Stimulated activated CD4-positive, alpha-beta T cell treated with anti-CD3 and anti-CD28 coated beads, Interleukin-2, amount 100 ng/mL, for 4 hours (primary cell): ENCODE measurements around the gene CREBL2.
A peak's percentile ranks its signal among the peaks of the same experiment; 100 is the strongest.
"Not testable (repeated sequence)": the region's sequence is repeated elsewhere in the genome, so short reads cannot be mapped to it uniquely, and the experiment has no call there.

Source experiments
- DNase-seq: peaks from one replicate; pipeline ENCODE4 v3.0.0-alpha.2; 2020; ENCODE audit warnings: low read depth

The CREBL2 gene

DNA sequence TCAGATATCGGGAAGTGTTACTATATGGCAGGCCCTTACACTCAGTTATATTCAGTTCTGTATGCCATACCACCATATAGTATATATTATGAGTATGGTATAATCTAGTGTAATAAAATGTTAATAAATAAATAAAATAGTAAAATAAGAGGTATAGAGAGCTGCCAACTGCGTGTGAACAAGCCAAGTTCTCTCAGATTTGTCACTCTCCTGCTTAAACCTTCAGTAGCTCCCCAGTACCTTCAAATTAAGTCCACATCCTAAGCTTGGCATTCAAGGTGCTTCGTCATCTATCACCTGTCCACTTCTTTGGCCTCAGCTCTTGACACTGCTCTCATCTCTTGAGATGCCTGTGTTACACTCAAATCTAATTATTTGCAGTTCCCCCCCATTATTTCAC is 12.8 kb upstream of the CREBL2 start:
- no peak for DNase-seq

DNA sequence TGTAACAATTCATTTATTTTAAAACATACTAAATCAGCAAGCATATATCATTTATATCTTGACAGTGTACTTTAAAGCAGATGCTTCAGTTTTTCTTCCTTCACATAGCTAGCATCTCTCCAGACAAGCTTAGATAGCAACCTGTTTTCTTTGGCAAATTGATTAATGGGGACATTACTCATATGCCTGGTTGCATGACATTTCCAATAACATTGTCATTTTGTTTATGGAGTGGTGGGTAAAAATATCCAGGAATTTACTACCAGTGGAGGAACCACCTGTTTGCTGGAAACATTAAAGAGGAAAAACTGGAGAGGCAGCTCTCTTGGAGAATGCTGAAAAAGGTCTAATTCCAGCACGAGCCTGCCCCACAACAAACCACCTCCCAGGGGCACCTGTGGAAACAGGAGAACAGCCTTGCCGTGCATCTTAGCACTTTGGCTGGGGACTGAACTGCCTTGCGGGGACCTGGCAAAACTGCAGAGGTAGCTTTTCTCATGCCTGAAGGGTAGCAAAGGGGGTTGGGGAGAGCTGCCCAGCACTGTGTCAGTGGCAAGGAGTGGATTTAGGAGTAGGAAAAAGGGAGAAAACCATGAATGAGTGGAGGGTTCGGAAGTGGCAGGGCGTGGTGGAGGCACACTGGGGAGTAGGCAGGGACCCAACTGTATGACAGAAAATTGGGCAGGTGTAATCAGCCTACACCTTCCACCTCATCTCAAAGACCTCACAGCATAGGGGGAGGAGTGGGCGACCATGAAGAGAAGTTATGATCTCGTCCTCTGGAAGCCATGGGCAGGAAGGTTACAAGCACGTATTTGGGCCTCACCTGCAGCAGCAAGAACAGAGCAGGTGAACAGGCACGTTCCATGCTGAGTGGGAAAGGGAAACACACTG is 11.7 kb upstream of the CREBL2 start:
- no peak for DNase-seq

DNA sequence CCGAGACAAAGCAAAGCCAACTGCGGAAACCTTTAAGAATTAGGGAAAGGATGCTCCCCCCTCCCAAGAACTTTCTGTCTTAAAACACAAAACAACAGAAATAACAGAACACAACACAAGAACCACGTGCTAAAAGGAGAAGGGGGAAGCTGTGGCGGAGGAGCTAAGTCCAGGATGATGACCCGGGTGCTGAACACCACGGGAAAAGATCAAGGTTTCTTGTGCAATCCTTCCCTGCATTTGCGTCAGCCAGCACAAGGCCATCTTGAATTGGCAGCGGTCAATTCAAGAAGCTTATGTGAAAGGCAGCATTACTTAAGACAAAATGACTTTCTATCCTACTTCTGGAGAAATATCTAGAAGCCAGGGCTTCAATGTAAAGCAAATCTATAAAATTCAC is 11.0 kb upstream of the CREBL2 start:
- DNase-seq, result no peak

DNA sequence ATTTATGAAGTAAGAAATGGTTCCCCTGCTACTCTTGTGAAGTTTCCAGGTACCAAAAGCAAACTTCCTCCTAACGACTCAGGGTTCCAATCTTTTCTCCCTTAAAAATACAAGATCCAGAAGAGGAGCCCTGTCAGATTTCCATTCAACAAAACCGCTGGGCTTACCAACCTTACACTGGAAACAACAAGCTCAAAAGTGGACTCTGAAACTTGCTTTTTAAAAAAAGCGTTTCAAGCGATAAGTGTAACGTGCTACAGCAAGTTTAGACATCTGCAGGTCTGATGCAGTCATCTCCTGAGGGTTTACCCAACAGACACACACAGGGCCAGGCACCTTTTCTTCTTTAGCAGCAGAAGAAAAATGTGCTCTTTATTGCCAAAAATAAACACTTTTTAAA is 6.9 kb upstream of the CREBL2 start:
- no peak for DNase-seq

DNA sequence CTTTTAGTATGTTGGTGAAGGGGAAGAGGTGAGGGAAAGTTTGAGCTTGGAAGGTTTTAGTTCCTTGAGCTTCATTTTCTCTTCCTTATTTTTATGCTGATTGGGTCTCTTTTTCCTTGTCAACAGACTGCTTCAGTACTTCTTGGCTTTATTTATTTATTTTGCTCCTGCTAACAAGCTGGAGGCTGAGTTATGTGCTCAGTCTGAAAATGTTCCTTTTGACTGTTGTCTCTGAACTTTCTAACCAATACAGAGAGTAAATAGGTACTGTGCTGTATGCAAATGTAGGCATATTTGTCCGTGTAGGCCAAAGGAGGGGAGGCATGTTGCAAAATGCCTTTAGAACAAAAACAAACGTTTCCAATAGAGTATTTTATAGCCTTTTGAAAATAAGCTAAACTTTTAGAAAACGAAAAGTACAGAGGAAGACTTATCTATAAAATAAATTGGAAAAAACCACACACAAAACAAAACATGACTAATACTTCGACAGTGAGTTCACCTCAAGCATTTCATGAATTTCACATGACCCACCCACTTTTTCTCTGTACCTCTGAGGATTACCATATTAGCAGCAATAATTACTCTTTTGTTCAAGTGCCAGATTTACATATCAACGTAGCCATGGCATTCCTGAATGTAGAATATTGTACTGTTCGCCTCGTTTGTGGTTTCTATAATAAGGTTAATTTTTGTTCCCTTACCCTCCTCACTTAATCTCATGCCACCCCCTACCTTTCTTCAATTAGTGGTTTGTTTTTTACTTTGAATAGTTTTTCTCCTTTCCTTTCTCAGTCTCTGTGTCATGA is 4.7 kb upstream of the CREBL2 start:
- DNase-seq, result no peak

DNA sequence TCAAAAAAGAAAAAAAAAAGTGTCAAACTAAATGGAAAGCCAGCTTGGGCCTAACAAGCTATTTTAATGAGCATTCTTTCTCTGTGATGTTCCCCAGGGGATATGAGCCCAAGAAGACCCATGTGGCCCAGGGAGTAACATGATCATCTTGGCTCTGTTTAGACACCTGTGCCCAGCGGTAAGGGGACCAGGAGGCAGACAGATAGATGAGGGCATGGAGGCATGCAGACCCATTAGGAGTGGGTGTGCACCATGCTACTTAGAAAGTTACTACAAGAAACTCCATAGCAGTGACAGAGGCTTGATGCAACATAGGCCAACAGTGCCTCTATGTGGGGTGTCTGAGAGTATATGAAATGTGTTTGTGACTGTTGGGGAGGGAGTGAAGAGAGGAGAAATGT is 3.1 kb upstream of the CREBL2 start:
- DNase-seq, result no peak

DNA sequence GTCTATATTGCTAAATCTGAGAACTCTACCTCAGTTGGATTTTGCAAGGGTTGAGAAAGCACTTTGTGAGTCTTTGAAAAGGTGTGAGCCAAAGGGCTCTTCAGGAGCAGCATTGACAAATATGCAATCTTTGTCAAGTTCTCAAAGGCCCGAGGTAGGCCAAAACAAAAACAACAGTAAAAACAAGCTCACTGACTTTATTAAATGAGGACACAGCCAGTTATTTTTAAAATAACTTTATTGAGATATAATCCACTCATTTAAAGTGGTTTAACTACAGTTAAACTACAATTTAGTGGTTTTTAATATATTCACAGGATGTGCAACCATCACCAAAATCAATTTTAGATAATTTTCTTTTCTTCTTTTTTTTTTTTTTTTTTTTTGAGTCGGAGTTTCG is 2.0 kb upstream of the CREBL2 start:
- no peak for DNase-seq

DNA sequence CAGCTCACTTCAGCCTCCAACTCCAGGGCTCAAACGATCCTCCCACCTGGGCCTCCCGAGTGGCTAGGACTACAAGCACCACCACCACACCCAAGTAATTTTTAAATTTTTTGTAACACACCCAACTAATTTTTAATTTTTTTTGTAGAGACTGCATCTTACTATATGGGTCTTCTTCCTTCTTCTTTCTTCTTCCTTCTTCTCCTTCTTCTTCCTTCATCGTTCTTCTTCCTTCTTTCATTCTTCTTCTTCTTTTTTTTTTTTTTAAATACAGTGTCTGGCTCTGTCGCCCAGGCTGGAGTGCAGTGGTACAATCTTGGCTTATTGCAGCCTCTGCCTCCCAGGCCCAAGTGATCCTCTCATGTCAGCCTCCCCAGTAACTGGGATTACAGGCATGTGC is 965 bp upstream of the CREBL2 start:
- DNase-seq, result no peak

DNA sequence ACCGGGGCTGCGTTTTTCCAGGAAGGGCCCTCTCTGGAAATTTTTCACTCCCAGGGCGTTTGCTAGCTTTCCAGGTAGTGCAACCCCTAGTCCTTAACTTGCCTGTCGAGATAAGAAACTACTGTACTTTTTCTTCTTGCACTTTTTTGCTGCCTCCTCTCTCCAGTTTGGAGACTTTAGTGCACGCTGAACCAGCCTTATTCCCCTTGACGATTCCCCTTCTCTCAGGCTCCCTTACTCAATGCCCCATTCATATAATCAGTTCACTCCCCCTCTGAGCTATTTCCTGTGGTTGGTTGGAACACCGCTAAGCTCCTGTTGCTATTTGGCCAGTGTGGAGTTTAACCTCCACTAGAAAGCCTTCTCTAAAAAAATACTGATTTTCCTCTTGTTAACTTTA is 682 bp downstream of the CREBL2 start:
- peak; percentile 4 for DNase-seq

DNA sequence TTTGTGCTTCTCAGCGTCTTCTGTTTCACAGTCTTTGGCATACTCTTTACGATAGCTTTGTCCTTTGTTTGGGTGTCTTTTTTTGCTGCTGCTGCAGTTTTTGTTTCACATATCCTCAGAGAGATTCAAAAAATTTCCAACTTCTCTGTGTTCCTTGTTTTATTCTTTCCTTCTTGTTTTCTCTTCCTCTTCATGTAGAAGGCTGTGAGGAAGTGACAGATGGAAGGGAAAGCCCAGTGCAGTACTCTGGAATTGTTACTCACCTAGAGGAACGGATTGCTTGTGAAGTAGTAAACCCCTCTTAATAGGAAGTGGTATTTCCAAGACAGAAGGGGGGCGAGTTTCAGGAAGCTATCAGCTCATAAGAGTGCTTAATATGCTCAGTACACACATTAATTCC is 1.7 kb downstream of the CREBL2 start:
- DNase-seq, result no peak

DNA sequence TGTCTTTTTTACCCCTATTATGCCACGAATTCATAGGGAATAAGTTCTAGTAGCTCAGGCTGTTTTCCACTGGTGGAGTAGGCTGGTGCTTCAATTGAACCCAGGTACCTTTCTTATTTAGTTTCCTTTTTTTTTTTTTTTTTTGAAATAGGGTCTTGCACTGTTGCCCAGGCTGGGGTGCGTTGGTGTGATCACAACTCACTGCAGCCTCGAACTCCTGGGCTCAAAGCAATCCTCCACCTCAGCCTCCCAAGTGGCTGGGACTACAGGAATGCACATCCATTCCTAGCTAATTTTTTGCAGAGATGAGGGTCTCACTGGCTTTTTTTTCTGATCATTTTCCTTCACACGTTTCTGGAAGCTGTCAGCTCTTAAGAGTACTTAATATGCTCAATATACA is 2.7 kb downstream of the CREBL2 start:
- no peak for DNase-seq

DNA sequence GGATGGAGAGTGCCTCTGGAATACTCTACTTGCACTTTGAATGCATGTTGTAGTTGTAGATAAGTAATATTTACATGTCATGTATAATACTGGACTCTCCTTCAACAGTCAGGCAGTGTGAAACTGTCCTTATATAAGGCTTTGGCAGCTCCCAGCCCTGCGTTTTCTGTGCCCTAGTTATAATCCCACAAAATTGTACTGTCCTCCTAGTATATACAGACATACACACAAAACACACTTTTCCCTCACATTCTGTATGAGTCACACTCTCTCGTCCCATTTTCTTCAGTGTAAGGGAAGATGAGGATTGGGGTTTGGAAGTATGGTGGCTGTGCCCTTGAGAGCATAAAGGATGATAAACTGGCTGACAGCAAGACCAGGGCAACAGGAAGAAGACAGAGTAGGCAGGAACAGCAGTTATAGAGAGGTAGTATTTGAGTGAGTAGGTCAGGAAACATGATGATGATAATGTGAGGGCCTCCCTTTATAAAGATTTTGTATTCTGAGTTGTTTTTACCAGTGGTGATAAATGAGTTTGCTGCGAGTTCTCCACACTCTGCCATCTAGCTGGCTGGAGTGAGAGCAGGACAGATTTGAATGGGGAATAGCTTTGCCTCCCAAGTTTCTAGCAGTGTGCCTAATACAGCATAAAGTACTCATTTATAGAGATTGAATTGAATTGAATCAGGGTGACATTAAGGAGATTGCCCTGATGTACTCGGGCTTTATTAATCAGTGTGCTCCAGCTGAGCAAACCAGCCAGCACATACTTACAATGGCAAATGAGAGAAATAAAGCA is 5.0 kb downstream of the CREBL2 start:
- no peak for DNase-seq

DNA sequence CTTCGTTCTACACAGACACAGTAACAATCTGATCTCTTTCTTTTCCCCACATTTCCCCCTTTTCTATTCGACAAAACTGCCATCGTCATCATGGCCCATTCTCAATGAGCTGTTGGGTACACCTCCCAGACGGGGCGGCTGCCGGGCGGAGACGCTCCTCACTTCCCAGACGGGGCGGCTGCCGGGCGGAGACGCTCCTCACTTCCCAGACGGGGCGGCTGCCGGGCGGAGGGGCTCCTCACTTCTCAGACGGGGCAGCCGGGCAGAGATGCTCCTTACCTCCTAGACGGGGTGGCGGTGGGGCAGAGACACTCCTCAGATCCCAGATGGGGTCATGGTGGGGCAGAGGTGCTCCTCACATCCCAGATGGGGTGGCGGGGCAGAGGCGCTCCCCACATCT is 6.4 kb downstream of the CREBL2 start:
- DNase-seq, result not testable (repeated sequence)

DNA sequence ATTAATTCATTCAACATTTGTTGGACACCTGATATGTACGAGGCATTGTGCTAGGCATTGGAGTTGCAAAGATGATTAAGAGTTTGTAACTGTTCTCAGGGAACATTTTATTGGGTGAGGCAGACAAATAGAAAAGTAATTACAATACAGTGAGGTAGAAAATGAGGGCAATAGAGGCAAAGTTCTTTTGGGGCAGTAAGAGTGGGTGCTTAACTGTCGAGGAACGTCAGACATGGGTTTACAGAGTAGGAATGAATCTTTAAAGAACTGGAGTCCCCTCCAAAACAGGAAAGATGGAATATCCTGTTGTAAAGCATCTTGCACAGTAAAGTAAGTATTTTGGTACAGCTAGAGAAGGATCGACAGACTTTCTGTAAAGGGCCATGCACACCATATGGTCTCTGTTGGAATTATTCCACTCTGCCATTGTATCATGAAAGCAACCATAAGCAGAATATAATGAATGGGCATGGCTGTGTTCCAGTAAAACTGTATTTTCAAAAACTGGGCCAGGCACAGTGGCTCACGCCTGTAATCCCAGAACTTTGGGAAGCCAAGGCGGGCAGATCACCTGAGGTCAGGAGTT is 9.1 kb downstream of the CREBL2 start:
- no peak for DNase-seq

DNA sequence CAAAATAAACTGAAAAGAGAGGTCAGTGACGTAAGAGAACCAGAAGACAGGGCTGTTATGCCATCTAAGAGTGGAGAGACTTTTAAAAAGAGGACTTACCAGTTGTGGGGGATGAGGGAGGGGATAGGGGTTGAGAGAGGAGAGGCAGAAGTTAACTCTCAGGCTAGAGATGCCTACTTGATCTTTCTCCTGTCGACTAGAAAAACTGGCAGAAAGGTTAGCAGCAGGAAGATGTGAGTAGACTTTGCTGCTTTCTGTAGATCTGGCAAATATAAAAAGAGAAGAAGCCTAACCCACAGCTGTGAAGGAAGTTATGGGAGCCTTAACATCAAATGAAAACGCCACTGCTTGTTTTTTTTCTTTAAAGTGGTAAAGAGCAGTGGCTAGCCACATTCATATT is 10.7 kb downstream of the CREBL2 start:
- no peak for DNase-seq

DNA sequence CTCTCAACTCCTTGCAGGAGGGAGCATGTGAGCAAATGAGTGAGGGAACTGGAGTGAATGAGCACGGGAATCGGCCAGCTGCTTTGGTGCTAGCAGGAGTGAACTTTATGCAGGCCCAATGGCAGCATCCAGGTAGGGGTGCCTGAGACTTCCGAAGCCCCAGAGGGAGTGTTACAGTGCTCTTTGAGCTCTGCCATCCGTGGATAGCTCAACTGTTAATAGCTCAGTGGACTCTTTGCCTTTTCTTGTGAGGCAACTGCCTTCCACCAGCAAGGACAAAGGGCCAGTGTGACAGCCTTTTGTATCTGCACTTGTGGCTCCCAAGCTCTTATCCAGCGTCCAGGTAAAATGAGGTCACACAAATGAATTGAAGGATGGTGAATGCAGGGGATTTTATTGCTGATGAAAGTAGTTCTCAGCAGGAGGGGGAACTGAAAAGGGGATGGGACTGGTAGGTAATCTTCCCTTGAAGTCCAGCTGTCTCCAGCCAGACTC is 12.9 kb downstream of the CREBL2 start:
- no peak for DNase-seq

DNA sequence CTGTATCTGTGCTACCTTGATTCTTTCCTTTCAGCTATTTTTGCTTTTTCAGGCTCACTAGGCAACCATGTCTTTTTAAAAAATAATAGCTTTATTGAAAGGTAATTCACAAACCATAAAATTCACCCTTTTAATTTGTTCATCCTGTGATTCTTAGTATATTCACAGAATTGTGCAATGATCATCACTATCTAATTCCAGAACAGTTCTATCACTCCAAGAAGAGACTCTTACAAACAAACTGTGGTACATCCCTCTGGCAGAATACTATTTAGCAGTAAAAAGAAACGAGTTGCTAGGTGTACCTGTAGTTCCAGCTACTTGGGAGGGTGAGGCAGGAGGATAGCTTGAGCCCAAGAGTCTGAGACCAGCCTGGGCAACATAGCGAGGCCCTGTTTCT is 14.8 kb downstream of the CREBL2 start:
- no peak for DNase-seq

DNA sequence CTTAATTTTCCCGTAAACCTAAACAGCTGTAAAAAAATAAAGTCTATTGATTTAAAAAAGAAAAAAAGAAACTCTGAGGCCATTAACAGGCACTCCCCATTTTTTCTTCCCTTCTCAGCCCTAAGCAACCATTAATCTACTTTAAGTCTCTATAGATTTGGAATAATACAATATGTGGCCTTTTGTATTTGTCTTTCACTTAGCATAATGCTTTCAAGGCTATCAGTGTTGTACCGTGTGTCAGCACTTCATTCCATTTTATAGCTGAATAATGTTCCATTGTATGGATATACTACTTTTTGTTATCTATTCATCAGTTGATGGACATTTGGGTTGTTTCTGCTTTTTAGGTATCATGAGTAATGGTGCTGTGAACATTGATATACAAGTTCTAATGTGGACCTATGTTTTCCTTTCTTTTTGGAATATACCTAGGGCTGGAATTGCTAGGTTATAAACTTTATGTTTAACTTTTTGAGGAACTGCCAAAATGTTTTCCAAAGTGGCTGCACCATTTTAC is 15.7 kb downstream of the CREBL2 start:
- DNase-seq, result no peak

DNA sequence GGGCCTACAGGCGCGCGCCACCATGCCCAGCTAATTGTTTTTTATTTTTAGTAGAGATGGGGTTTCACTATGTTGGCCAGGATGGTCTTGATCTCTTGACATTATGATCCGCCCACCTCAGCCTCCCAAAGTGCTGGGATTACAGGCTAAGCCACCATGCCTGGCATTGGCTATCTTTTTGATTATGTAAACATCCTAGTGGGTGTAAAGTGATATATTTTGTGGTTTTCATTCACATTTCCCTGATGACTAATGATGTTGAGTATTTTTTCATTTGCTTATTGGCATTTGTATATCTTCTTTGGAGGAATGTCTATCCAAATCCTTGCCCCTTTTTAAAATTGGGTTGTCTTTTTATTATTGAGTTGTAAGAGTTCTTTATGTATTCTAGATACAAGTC is 16.3 kb downstream of the CREBL2 start:
- no peak for DNase-seq

DNA sequence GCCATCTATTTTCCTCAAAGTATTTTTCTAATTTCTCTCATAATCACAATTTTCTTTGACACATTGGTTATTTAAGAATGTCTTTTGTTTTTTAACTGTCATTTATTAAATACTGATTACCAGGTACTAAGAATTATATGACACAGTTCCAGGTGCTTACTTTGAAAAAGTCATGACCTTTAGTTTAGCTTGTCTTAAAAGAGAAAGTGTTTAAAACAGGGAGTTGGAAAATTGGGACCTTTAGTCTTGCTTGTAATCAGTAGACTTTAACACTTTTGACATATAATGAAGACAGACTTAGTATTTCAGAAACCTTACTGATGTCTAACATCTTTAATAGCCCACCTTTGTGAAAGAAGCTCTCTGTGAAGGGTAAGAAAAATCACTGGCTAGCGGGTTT is 19.2 kb downstream of the CREBL2 start:
- DNase-seq, result no peak

DNA sequence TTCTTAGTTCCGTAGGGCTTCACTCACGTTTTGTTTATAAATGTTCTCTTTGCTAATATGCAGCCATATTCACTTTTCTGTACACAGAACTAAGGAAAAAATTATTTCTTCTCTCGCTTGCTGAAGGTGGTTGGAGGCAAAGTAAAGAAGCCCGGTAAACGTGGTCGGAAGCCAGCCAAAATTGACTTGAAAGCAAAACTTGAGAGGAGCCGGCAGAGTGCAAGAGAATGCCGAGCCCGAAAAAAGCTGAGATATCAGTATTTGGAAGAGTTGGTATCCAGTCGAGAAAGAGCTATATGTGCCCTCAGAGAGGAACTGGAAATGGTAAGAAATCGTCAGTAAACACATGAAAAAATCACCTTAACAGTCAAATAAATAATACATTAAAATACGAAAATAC is 24.0 kb downstream of the CREBL2 start:
- DNase-seq, result no peak

DNA sequence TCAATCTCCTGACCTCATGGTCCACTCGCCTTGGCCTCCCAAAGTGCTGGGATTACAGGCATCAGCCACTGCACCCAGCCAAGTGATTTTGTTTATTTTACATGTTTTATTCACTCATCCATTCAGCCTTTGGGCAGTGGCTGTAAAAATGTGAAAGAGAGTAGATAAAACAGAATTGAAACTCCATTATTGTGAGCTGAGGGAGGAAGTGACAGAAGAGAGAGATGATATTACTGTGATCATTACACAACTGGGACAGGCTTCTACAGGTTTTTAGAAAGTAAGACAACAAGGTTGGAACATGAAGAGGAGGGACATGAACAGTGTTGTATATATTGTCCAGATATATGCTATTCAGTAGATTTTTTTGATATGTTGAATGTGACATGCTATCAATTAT is 25.0 kb downstream of the CREBL2 start:
- DNase-seq, result no peak
